GM10847 (cell line): ENCODE data around the gene IRX3.

ENCODE experiments used
- POLR2A ChIP-seq: IDR thresholded peaks from 2 replicates; pipeline ENCODE4 v1.6.1; 2011; ENCODE audit not compliant: insufficient read length; ENCODE audit errors: extremely low read depth

IRX3 gene

DNA sequence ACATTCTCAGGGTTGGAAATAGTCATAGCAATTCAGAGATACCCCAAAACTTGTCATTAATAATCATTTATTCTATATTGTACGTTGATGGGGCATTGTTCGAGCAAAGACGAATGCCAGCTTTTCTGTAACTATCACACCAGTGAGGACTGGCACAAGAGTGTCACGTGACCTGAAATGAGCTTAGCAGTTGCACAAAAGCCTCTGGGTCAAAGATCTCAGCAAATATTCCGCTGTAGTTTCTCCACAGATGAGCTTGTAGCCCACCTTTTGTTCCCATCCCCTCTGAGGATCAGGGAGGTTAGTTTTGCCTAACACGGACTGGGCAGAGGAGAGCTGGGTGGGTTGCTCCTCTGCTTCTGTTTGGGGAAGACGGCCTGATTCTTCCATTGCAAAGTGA is 18.2 kb downstream of the IRX3 start:
- TF ChIP-seq POLR2A: no peak

DNA sequence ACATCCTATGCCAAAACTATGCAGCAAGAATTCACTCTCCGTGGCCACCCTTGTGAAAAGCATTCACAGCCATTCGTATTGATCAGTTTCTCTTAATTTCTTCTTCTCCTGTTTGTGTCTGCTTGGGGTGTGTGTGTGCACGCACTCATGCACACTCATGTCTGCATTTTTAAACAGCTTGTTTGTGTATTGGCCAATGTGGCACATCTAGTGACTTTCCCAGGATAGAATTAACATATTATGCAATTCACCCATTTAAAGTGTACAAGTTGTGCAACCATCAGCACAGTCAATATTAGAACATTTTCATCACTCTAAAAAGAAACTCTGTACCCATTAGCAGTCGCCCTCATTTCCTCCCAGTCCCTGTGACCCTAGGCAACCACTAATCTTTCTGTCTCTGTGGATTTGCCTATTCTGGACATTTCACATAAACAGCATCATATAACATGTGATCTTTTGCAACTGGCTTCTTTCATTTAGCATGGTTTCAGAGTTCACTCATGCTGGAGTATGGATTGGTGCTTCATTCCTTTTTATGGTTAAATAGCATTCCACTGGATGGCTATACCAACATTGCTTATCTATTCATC is 20.1 kb downstream of the IRX3 start:
- no peak for TF ChIP-seq POLR2A

DNA sequence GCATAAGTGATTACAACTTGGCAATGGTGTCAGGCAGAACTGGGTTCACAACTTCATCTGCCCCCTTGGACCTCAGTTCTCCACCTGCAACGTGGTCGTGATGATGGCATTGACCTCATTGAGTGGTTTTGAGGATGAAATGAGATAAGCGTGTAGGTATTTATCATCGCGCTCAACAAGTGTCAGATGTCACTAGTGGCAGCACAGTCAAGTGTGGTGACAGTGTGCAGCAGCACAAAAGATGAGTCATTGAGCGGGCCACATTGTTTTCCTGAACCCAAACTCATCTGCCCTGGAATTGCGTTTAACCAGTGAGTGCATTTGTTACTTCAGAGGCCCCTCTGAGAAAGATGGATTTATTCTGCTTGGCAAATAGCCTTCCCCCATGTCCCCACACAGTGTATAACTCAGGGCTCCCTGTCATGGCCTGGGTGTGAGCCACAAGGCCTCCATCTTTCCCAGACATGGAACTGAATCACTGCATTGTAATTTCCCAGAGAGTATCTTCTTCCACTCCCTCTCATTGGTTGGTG is 20.9 kb downstream of the IRX3 start:
- TF ChIP-seq POLR2A: no peak

DNA sequence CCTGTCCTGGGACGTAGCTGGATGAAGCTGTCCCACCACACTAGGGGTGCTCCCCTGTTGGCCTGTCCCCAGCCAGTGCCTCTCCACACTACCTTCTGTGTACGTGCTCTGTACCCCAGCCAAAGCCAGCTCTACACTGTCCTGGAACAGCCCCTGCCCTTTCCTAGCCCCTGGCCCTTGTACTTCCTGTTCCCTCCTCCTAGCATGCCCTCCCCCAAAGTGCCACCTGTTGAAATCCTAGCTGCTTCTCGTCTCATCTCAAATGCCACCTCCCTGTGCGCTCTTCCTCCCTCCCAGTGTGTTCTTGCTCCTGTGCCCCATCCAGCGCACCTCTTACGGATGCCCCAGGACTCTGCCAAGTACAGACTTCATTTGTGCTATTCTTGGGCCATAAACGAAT is 33.5 kb downstream of the IRX3 start:
- TF ChIP-seq POLR2A: no peak

DNA sequence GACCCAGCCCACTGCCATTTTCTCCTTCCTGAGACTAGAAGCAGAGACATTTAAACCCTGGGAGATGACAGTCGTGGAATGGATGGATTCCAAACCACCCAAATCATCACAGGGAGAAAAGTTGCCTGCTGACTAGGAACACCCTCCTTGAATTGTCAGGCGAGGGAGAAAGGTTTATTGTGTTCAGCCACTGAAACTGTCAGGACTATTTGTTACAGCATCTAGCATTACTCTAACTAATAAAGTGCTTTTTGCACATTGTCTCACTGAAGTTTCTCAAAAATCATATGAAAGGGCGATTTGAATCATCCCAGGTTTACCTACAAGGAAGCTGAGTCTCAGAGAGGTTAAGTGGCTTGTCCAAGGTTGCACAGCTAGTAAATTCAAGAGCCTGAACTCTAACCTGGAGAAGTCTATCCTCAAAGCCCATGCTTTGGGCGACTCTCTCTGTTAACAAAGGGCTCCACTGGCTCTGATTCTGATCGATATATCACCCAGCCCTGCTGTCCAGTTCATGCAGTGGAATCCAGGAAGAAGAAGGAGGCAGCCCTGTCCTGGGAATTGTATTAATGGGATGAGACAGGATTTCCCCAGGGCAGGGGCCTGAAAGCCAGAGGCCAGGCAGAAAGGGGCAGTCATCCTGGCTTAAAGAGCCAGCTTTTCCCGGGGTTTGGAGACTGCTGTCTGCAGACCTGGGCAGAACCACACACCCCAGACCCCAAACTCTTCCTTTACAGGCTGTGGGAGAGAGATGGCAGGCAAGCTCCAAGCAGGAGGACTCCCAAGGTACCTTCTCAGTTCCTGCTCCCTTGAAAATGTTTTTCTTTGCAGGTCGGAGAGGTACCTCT is 37.5 kb downstream of the IRX3 start:
- no peak for TF ChIP-seq POLR2A

DNA sequence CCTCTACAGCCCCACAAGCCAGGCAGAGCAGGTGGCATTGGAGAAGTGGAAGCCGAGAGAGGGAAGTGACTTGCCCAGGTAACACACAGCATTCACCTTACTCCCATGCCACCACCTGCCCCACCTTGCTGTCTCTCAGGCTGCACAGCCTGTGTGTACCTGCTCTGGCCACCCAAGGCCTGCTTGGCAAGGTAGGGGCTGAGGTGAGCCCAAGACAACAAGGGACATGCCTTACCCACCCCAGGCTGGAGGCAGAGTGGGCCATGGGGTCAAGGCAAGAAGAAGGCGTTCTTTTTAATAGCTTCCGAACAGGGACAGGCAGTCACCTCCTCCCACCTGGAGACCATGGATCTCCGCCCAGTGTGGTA is 40.1 kb downstream of the IRX3 start:
- TF ChIP-seq POLR2A: no peak

DNA sequence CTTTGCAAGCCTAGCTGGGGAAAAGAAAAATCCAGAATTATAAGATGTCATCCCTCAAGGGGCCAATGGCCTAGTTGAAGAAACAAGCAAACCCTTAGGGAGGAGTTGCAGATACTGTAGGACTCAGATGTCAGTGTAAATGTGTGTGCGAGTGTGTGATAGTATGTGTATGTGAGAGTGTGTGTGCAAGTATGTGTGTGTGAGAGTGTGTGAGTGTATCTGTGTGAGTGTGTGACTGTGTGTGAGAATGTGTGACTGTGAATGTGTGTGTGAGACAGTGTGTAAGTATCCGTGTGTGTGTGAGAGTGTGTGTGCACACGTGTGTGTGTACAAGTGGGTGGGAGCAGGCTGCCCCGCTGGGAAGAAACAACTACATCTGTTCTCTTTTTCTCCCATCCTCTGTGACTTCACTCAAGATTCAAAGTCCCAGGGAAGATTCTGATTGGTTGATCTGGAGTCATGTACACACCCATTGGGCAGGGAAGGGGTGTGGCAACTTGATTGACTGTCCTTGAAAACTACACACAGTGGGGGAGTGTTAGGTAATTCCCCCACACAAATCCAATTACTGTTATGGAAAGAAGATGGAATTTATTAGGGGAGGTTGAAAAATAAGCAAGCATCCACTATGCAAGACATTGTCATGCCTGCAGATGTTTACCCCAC is 40.7 kb downstream of the IRX3 start:
- no peak for TF ChIP-seq POLR2A

DNA sequence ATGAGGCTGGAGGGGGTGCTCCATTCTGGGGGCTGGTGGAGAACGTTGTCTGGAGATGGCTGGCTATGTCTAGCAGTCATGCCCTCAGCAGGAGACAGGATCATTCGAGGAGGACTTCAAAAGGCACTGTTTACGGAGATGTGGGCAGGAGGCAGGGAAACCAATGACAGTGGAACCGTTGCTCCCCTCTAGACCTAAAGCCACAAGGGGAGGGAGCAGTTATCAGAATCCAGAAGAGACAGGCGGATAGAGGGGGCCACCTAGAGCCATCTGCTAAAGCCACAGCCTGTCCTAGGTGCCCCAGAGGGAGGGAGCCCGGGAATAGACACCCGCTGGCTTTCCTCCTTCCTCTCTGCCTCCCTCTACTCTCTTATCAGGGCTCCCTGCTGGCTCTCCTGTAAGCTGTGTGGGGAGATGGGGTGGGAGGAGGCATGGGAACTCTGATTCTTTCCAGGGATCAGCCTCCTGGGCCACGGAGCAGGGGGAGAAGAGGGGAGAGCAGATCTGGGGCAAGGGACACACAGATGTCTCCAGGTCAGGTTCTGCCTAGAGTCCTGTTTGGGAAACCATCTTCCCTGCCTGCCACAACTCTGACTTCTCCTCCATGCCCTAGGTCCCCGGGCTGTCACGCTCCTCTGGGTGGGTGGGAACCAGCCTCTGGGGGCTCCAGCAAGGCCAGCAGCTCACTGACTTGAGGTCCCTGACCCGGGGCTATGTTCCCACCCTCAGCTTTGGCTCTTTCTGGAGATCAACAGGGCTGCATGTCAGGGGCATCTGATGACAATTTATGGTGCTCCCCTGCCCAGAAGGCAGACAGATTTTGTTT is 42.3 kb downstream of the IRX3 start:
- TF ChIP-seq POLR2A: no peak

DNA sequence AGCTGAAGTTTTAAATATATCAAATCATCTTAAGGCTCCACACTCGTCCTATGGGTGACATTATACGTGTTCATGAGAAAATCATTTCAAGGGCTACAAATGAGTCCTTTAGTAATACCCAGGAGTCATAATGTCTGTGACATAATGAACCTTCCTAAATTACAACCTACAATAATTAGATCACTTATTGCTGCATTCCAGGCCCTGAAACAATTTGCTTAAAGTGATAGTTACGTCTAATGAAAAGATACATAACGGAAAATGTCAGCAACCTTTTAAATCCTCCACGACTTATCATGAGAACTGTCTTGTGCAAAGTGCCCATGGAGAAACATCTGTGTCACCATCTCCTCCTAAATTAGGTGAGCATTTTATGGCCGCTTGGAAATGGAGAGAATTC is 43.4 kb downstream of the IRX3 start:
- TF ChIP-seq POLR2A: no peak

DNA sequence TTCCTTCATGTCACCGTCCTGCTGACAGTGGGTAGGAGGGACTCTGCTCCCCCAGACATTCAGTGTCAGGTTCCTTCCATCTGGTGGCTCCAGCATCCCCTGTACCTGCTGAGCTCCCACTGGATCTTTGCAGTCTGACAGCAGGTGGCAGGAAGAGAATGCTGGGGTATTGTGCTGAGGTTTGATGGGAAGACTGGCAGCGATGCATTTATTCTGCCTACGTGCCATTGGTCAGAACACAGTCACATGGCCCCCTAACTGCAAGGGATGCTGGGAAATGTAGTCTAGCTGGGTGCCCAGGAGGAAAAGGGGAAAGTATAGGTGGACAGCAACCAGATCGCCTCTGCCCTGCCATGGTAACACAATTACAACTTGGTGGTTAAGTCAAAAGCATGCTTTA is 44.4 kb downstream of the IRX3 start:
- TF ChIP-seq POLR2A: no peak

DNA sequence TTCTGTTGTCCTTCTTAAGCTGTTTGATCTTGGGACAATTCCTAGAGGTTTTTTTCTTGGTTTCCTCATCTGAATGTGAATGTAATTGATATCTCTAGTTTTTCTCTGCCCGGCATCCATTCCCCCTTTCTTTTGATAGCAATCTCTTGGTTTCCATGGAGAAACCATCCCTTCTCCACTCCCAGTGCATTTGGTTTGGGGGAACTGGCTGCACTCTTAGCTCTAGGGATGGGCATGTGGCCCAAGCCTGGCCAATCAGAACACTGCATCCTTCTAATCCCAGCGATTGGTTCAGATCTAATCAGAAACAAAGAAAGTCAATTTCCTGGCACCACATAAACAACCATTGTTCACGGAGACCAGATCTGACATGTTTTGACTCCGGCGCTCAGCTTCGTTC is 45.1 kb downstream of the IRX3 start:
- TF ChIP-seq POLR2A: no peak

DNA sequence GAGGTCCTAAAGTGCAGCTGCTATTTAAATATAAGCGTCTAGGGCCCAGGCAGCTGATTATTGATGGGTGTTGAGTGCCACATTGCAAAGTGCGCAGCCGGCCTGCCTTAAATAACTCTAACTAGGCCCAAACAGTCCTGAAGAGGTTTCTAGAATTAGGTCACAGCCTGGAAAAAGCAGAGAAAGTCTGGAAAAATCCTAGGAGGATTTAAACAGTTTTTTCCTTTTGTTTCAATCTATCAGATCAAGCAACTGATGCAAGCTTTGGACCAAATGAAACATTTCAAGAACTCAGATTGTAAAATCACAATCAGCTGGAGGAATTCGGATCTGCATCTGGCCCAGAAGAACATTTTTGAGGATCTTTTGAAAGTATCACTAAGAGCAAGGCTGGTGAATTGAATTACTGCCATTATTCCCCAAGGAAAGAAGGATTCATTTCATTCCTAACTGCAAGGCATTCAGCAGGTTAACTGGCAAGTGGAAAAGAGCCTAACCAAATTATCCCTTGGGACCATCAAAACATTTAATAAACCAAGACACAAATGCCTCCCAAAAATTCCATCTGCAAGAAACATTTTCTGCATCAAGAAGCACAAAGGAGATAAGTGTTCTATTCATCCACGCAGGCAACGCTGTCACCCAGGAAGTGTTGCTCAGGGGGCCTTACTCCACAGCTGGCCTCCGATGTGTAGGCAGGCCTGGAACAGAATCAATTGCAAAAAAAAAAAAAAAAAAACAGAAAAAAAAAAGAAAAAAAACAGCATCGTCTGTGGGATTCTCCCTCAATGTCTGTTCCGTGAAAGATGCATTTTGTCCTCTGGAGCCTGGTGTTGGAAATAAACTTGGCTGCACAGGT is 46.1 kb downstream of the IRX3 start:
- no peak for TF ChIP-seq POLR2A

DNA sequence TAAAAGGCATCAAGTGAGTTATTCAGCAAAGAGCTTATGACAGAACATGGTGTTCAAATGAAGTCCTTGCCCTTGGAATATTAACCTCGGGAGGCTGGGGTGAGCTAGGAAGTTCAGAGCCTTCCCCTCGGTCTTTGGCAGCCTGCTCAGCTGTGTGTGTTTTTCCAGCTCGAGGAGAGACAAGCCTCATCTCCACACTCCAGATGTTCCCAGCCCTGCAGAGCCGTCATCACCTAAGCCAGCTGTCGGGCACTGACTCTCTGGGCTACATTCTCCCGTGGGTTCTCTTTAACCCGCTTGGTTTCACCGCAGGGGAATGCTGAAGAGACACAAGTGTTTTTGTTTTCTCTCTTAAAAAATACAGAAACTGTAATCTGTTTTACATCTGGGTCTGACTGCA is 47.1 kb downstream of the IRX3 start:
- TF ChIP-seq POLR2A: no peak

DNA sequence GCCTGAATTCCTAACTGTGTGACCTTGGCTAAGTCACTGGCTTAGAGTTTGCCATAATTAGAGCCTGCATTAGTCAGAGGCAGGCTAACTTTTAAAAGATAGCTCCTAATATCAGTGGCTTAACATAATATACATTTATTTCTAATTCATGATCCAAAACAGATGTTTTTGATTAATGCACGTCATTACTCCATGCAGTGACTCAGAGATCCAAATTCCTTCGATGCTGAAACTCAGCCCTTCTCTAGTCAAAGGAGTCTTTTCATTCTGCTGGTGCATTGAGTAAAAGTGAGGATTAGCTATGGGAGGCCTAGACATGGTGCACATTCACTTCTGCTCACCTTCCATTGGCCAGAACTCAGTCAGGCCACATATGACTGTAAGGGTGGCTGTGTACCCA is 49.8 kb downstream of the IRX3 start:
- TF ChIP-seq POLR2A: no peak
